Breast epithelium (tissue), 4 donors: ENCODE measurements around the gene LTF. TPM values are rescaled to one million over a fixed set of nuclear protein-coding genes. Genes with fewer than 3 reads are reported as not detected.

ENCODE experiments used
- DNase-seq, 2 donors: peaks; one replicate each; pipeline ENCODE4 v3.0.0-alpha.2; 2019; ENCODE audit warnings: low spot score in 2 of 2
- H3K27ac ChIP-seq, 2 donors: fragments of 200-600 bp; sonication (generic) in 1 of 2; one replicate each; pipeline ENCODE4 v1.5.1; 2016 to 2019; ENCODE audit warnings: mild to moderate bottlenecking in 1 of 2
- H3K27me3 ChIP-seq, 2 donors: fragments of 200-600 bp; sonication (generic) in 1 of 2; one replicate each; pipeline versions ENCODE4 v1.5.1 to v1.6.0; 2017 to 2019; ENCODE audit warnings: control low read depth in 1 of 2, mild to moderate bottlenecking in 1 of 2
- H3K36me3 ChIP-seq: fragments of 200-600 bp; one replicate; pipeline ENCODE4 v1.5.1; 2019
- H3K4me1 ChIP-seq, 2 donors: fragments of 200-600 bp; sonication (generic); one replicate each; pipeline ENCODE4 v1.5.1; 2016 to 2019; ENCODE audit warnings: control low read depth in 1 of 2
- H3K4me3 ChIP-seq, 3 donors: fragments of 200-600 bp; sonication (generic); 1 replicate in 2 of 3; 2 replicates in 1 of 3; pipeline ENCODE4 v1.5.1; 2016 to 2019; ENCODE audit warnings: mild to moderate bottlenecking in 3 of 3, moderate library complexity in 2 of 3
- H3K9me3 ChIP-seq, 2 donors: fragments of 200-600 bp; sonication (generic) in 1 of 2; one replicate each; pipeline ENCODE4 v1.5.1; 2016 to 2019; ENCODE audit warnings: control low read depth in 1 of 2
- CTCF ChIP-seq, 3 donors: fragments of 450-650 bp; IDR thresholded peaks; one replicate each; pipeline ENCODE4 v1.5.1; 2016 to 2017; ENCODE audit warnings: antibody characterized with exemption in 3 of 3, mild to moderate bottlenecking in 3 of 3, moderate library complexity in 3 of 3
- POLR2A ChIP-seq: fragments of 450-650 bp; IDR thresholded peaks from one replicate; pipeline ENCODE4 v1.6.1; 2016; ENCODE audit warnings: antibody characterized with exemption, mild to moderate bottlenecking, moderate library complexity
- POLR2AphosphoS5 ChIP-seq, 3 donors: sonication (generic); formaldehyde crosslinking; IDR thresholded peaks; one replicate each; pipeline ENCODE4 v1.6.1; 2017; ENCODE audit warnings: antibody characterized with exemption in 3 of 3
- intact Hi-C: fragments of 100-400 bp; cut with DNase I; formaldehyde crosslinking; loops from one replicate; pipeline ENCODE4 v1.15.1; 2023; ENCODE audit warnings: low total_unique reads
- total RNA-seq, 3 donors: library from RNA; depleted of rRNA; stranded (reverse); fragments of >200 nt; gene quantifications; one replicate each; pipeline ENCODE4 v1.1.0, GENCODE V29; 2016

LTF gene
- total RNA-seq, 3 donors from 2014 or later: 78.7 to 282 (median 190) TPM

GRCh38 chr3:46506526-46506925 is 41.8 kb upstream of the LTF start:
- H3K4me1 ChIP-seq: no peaks in the 10 kb centered on the region
- H3K36me3 ChIP-seq: no peaks in the 10 kb centered on the region
- H3K27ac ChIP-seq: no peak overlapping the region
- TF ChIP-seq CTCF (IDR thresholded peaks at IDR 0.05) (no peak), POLR2AphosphoS5 (IDR thresholded peaks at IDR 0.05) (no peak), POLR2A (no peak)
- H3K9me3 ChIP-seq: no peaks in the 10 kb centered on the region
- H3K27me3 ChIP-seq: no peaks in the 10 kb centered on the region
- no peak overlapping the region for H3K4me3 ChIP-seq
- intact Hi-C loops: loop anchor here (10.0 kb wide), 1 partner anchor 128 kb away; no protein-coding TSS in a partner anchor
- no peak for DNase-seq

- TF ChIP-seq POLR2AphosphoS5 (IDR thresholded peaks at IDR 0.05): no peak
- TF ChIP-seq POLR2A: no peak
- no peak for TF ChIP-seq CTCF (IDR thresholded peaks at IDR 0.05)
- no peak overlapping the region for H3K27ac ChIP-seq
- H3K9me3 ChIP-seq: no peaks in the 10 kb centered on the region
- no peak for DNase-seq
- intact Hi-C loops: loop anchor here (10.0 kb wide), 1 partner anchor 129 kb away; no protein-coding TSS in a partner anchor
- no peaks in the 10 kb centered on the region for H3K27me3 ChIP-seq
- H3K4me3 ChIP-seq: no peak overlapping the region
- H3K36me3 ChIP-seq: no peaks in the 10 kb centered on the region
- H3K4me1 ChIP-seq: no peaks in the 10 kb centered on the region
Measured at GRCh38 chr3:46505953-46506352, 41.2 kb upstream of the LTF start.

DNA sequence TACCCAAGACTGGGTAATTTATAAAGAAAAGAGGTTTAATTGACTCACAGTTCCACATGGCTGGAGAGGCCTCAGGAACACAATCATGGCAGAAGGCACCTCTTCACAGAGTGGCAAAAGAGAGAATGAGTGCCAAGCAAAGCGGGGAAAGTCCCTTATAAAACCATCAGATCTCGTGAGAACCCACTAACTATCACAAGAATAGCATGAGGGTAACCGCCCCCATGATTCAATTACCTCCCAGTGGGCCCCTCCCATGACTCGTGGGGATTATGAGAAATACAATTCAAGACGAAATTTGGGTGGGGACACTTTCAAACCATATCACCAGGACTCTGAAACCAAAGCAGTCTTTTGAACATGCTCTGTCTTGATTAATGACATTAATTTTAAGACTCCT is 40.1 kb upstream of the LTF start:
- Histone ChIP-seq H3K27ac (no peak overlapping the region), H3K4me3 (no peak overlapping the region), H3K36me3 (no peaks in the 10 kb centered on the region), H3K27me3 (no peaks in the 10 kb centered on the region), H3K9me3 (no peaks in the 10 kb centered on the region), H3K4me1 (no peaks in the 10 kb centered on the region)
- intact Hi-C loops: loop anchor here (10.0 kb wide), 1 partner anchor 130 kb away; no protein-coding TSS in a partner anchor
- no peak for DNase-seq
- TF ChIP-seq POLR2A (no peak), CTCF (IDR thresholded peaks at IDR 0.05) (no peak), POLR2AphosphoS5 (IDR thresholded peaks at IDR 0.05) (no peak)

- no peak for DNase-seq
- H3K27me3 ChIP-seq: no peaks in the 10 kb centered on the region
Measured at GRCh38 chr3:46503200-46503874, 38.6 kb upstream of the LTF start.

More at GRCh38 chr3:46503200-46503874, 38.6 kb upstream of the LTF start:
- no peak overlapping the region for H3K4me3 ChIP-seq
- no peaks in the 10 kb centered on the region for H3K36me3 ChIP-seq
- no peak for TF ChIP-seq POLR2A
- no peak for TF ChIP-seq CTCF (IDR thresholded peaks at IDR 0.05)
- no peak for TF ChIP-seq POLR2AphosphoS5 (IDR thresholded peaks at IDR 0.05)
- no peaks in the 10 kb centered on the region for H3K4me1 ChIP-seq
- H3K9me3 ChIP-seq: no peaks in the 10 kb centered on the region
- intact Hi-C loops: loop anchor here (10.0 kb wide), 1 partner anchor 131 kb away; no protein-coding TSS in a partner anchor
- H3K27ac ChIP-seq: no peak overlapping the region
